Neutrophil (primary cell): ENCODE data around the gene PRKG1.

Source experiments
- H3K27ac ChIP-seq: fragments of 200-600 bp; sonication (generic); 2 replicates; pipeline ENCODE4 v1.5.1; 2016; ENCODE audit warnings: mild to moderate bottlenecking, moderate library complexity
- H3K27me3 ChIP-seq: fragments of 200-600 bp; sonication (generic); 2 replicates; pipeline ENCODE4 v1.6.0; 2016; ENCODE audit warnings: mild to moderate bottlenecking
- H3K36me3 ChIP-seq: fragments of 200-600 bp; sonication (generic); 2 replicates; pipeline ENCODE4 v1.5.1; 2017
- H3K4me1 ChIP-seq, 2 experiments: fragments of 200-600 bp in 1 of 2; sonication (generic) in 1 of 2; 1 replicate in 1 of 2; 2 replicates in 1 of 2; pipeline versions ENCODE4 v1.5.1 to v1.6.1; 2013 to 2016; ENCODE audit warnings: low read depth in 1 of 2, low read length in 1 of 2, mild to moderate bottlenecking in 1 of 2, moderate library complexity in 1 of 2; ENCODE audit not compliant: control insufficient read depth in 1 of 2, insufficient read depth in 1 of 2
- H3K4me3 ChIP-seq, 2 experiments: fragments of 200-600 bp in 1 of 2; sonication (generic) in 1 of 2; 1 replicate in 1 of 2; 2 replicates in 1 of 2; pipeline ENCODE4 v1.5.1; 2013 to 2016; ENCODE audit warnings: low read depth in 1 of 2, low read length in 1 of 2, mild to moderate bottlenecking in 1 of 2, moderate library complexity in 1 of 2
- H3K9me3 ChIP-seq: fragments of 200-600 bp; sonication (generic); 2 replicates; pipeline ENCODE4 v1.5.1; 2016
- TF ChIP-seq, protein P1 (sequence below): fragments of 200-600 bp; sonication (generic); IDR thresholded peaks from 2 replicates; pipeline ENCODE4 v1.5.1; 2016; ENCODE audit warnings: antibody characterized with exemption

PRKG1 gene

GRCh38 chr10:51072210-51072609, 2.1 kb upstream of the PRKG1 start:
- Histone ChIP-seq H3K27me3 (peaks cover 67% of the 10 kb centered on the region), H3K4me3 (no peak overlapping the region), H3K36me3 (no peaks in the 10 kb centered on the region), H3K27ac (no peak overlapping the region), H3K9me3 (no peaks in the 10 kb centered on the region), H3K4me1 (no peaks in the 10 kb centered on the region)
- TF ChIP-seq, protein P1, sequence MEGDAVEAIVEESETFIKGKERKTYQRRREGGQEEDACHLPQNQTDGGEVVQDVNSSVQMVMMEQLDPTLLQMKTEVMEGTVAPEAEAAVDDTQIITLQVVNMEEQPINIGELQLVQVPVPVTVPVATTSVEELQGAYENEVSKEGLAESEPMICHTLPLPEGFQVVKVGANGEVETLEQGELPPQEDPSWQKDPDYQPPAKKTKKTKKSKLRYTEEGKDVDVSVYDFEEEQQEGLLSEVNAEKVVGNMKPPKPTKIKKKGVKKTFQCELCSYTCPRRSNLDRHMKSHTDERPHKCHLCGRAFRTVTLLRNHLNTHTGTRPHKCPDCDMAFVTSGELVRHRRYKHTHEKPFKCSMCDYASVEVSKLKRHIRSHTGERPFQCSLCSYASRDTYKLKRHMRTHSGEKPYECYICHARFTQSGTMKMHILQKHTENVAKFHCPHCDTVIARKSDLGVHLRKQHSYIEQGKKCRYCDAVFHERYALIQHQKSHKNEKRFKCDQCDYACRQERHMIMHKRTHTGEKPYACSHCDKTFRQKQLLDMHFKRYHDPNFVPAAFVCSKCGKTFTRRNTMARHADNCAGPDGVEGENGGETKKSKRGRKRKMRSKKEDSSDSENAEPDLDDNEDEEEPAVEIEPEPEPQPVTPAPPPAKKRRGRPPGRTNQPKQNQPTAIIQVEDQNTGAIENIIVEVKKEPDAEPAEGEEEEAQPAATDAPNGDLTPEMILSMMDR, result no peak

- Histone ChIP-seq H3K9me3 (no peaks in the 10 kb centered on the region), H3K36me3 (no peaks in the 10 kb centered on the region), H3K27me3 (peaks cover 71% of the 10 kb centered on the region), H3K4me3 (no peak overlapping the region), H3K27ac (no peak overlapping the region), H3K4me1 (no peaks in the 10 kb centered on the region)
- TF ChIP-seq, protein P1, result no peak
These were observed 1.3 kb upstream of the PRKG1 start for GRCh38 chr10:51072921-51073434.

GRCh38 chr10:51073453-51074237, 642 bp upstream of the PRKG1 start:
- Histone ChIP-seq H3K4me1 (no peaks in the 10 kb centered on the region), H3K27me3 (peaks cover 71% of the 10 kb centered on the region), H3K36me3 (no peaks in the 10 kb centered on the region), H3K4me3 (no peak overlapping the region), H3K27ac (no peak overlapping the region), H3K9me3 (no peaks in the 10 kb centered on the region)
- TF ChIP-seq, protein P1, result no peak

GRCh38 chr10:51075043-51075872, 971 bp downstream of the PRKG1 start:
- no peak overlapping the region for H3K27ac ChIP-seq
- TF ChIP-seq, protein P1, result no peak
- no peaks in the 10 kb centered on the region for H3K36me3 ChIP-seq
- H3K9me3 ChIP-seq, result no peaks in the 10 kb centered on the region
- no peaks in the 10 kb centered on the region for H3K4me1 ChIP-seq
- peaks cover 71% of the 10 kb centered on the region for H3K27me3 ChIP-seq
- no peak overlapping the region for H3K4me3 ChIP-seq

GRCh38 chr10:51075873-51076229, 1.6 kb downstream of the PRKG1 start:
- Histone ChIP-seq H3K9me3 (no peaks in the 10 kb centered on the region), H3K27me3 (peaks cover 65% of the 10 kb centered on the region), H3K27ac (no peak overlapping the region), H3K4me3 (no peak overlapping the region), H3K36me3 (no peaks in the 10 kb centered on the region), H3K4me1 (no peaks in the 10 kb centered on the region)
- TF ChIP-seq, protein P1, result no peak
